GM19395 (cell line): ENCODE data around the gene AGAP1.

Experiments used
- ATAC-seq: cut with Tn5 transposase; IDR thresholded peaks from one replicate; pipeline ENCODE4 v1.9.1; 2021; ENCODE audit warnings: mild to moderate bottlenecking, moderate library complexity; ENCODE audit not compliant: unreplicated experiment

The AGAP1 gene

DNA sequence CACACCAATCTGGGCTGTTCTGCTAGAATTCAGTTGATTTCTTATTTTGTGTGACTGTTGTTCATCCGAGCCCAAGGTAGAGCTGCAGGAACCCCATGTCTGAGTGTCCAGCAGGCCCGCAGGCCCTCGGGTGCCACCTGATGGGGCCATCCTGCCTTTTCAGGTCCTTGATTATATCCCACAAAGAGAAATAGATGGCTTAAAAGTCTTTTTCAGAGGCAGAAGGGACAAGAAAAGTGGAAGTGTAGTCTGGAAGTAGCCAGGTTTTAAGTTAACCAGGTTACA lies 52.2 kb downstream of the AGAP1 start:
- ATAC-seq, result no peak

DNA sequence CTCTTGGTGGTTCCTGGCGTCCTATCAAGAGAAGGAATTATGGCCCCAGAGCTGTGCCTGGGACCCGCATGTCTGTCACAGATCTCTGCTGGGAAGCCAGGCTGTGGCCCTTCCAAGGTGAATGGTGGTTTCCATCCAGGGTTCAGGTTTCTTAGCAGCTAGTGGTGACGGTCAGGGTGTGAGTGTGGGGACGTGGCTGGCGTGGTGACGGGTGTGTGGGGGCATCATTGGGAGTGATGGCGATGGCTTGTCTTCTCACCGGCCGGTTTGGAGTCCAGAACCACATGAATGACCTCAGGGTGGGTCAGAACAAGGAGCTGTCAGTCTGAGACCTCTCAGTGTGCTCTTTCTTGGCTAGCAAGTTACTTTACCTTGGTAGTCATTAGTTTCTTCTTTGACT lies 52.6 kb downstream of the AGAP1 start:
- no peak for ATAC-seq

DNA sequence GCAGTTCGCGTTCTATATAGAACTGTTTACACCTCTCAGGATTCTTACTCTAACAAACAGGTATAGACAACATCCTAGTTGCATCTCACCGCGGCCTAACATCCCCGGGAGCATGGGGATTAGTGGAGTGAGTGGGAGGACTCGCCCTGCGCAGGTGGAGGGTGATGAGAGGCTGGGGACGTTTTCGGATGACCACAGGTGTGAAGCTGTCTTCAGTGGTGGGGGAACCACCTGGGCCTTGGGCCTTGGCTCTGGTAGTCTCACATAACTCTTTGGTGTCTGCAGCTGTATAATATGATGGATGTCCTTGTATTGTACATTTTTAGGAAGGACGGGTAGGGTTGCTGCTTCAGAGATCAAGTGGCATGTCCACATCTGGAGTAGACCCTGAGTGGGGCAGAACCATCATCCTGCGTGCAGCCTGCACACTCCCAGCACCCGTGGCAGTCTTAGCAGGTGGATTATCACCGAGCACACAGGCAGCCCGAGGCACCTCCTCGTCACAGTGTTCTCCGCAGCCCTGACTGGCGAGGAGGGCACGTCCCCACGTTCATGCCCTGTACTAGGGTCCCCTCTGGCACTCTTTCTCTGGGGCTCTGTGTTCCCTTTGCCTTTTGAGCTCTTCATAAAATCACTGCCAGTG lies 56.0 kb downstream of the AGAP1 start:
- ATAC-seq, result no peak

GRCh38 chr2:235550378-235550760 lies 56.5 kb downstream of the AGAP1 start:
- ATAC-seq, result no peak

DNA sequence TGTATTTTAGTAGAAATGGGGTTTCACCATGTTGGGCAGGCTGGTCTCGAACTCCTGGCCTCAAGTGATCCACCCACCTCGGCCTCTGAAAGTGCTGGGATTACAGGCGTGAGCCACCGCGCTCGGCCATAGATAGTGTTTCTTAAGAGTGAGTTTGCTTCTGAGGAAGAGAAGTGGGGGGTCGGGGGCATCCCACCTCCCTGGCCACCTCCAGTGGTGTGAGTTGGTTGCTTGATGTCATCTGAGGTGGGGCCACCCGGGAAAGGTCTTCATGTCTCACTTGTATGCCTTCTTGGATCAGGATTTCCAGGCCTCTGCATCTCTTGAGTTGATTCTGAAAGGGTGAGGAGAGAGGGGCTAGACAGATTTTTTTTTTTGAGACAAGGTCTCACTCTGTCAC lies 57.1 kb downstream of the AGAP1 start:
- no peak for ATAC-seq

DNA sequence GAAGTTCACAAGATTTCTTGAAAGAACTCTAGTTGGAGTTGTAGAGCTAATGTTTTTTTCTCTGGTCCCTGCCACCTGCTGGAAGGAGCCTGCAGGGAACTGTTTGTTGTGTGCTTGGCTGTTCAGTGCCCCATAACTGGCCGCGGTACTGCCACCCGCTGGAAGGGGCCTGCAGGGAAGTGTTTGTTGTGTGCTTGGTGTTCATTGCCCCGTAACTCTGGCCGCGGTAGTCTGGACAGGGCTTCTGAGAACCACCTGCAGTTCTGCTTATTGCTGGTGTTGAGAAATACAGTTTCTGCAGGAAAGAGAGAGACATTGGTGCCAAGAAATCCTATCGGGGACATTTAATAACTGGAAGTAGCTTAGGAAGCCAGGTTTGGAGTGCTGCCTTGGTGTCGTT lies 58.1 kb downstream of the AGAP1 start:
- no peak for ATAC-seq

GRCh38 chr2:235552671-235553070 lies 58.8 kb downstream of the AGAP1 start:
- ATAC-seq, result no peak

- ATAC-seq, result no peak
Measured at GRCh38 chr2:235553291-235553690, 59.4 kb downstream of the AGAP1 start.

DNA sequence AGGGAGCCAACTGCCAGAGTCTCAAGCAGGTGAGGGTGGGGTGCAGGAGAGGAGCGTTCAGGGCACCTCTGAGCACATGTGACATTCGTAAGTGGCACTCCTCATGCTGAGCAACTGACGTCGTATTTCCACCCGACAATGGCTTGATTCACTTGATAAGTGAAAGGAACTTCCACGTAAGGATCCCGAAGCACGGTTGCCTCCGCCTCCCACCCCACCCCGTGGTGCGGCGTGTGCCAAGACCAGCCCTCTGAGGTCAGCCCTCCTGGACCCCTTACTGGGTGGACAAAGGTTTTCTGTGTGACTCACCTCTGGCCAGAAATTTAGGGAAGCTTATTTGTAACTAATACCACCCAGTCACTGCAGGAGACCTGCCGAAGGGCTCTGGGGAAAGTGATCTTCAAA lies 59.9 kb downstream of the AGAP1 start:
- no peak for ATAC-seq

GRCh38 chr2:235554385-235554784 lies 60.5 kb downstream of the AGAP1 start:
- ATAC-seq, result no peak

DNA sequence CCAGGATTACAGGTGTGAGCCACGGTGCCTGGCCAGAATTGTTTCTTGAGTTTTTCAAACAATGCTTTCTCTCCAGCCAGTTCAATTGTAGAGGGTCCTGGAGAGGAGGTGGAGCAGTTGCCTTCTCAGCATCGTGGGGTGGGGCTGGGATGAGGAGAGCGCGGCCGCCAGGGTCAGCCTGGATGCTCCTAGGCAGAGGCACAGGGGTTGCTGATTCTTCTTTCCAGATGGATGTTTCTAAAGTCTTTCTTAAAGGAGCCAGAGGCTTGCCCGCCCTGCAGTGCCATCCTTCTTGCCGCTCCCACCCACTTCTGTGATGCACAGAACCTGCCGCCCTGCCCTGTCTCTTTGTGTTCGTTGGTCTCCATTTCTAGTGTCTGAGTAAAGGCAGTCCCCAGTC lies 61.1 kb downstream of the AGAP1 start:
- ATAC-seq, result no peak

DNA sequence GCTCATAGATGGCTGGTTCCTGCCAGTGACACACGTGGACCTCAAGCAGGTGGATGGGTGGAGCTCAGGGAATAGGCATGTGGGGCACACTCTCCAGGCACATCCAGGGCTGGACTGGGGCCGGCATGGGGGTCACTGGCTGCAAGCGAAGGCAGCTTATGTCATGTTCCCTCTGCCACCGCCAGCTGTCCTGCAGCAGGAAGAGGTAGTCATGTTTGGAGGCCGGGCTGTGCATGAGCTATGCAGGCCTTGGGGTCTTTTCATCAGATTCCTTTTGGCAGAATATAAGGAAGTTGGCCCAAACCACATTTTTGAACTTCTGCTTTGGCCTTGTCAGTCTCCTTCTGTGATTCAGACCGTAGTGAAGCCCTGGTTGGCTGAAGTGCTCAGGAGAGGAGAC lies 61.5 kb downstream of the AGAP1 start:
- no peak for ATAC-seq

- ATAC-seq, result no peak
Measured at GRCh38 chr2:235556086-235556485, 62.2 kb downstream of the AGAP1 start.

DNA sequence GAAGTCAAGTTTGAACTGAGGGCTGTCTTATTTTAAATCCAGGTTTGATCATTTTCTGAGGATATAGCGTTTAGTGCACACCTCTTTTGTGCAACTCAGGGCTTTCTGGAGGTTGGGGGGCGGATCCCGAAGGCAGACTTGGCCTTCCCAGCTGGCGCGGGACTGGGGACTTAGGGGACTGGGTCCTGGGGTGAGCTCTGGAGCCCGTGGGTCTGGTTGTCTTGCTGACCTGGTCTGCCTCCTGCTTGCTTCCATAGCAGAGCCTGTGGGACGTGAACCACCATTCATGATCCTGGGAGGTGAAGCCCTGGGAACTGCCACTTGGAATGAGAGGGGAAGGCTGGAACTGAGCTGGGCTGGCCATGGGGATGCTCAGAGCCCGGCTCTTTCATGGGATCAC lies 63.1 kb downstream of the AGAP1 start:
- ATAC-seq, result no peak

DNA sequence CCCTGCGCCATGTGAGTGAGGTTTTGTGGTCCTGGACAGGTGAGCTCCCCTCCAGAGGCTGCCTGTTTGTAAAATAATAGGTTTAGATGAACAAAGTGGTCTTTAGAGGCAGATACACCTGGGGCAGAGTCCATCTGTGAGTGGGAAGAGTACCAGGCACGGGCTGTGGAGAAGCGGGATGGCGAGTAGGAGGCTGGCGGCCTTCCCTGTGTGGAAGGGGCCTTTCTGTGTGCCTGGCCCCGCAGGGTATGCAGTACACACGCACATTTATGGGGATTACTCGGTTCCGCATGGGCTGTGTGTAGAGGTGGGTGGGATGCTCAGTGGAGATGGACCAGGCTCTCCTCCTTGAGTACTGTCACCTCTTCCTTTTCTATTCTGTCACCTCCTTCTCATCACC lies 64.1 kb downstream of the AGAP1 start:
- ATAC-seq, result no peak

- ATAC-seq, result no peak
Measured at GRCh38 chr2:235558572-235558971, 64.7 kb downstream of the AGAP1 start.

DNA sequence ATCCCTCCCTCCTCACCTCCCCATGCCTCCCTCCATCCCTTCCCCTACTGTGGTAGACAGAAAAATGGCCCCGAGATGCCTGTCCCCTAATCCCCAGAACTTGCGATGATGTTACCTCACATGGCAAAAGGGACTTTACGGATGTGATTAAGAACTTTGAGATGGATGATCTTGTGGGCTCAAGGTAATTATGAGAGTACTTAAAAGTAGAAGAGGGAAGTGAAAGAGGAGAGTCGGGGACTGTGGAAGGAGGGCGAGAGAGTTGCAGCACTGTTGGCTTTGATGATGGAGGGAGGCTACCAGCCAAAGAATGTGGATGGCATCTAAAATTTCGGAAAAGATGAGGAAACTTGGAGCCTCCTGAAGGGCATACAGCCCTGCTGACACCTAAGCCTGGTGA lies 66.5 kb downstream of the AGAP1 start:
- no peak for ATAC-seq

- no peak for ATAC-seq
Measured at GRCh38 chr2:235561450-235561849, 67.6 kb downstream of the AGAP1 start.

DNA sequence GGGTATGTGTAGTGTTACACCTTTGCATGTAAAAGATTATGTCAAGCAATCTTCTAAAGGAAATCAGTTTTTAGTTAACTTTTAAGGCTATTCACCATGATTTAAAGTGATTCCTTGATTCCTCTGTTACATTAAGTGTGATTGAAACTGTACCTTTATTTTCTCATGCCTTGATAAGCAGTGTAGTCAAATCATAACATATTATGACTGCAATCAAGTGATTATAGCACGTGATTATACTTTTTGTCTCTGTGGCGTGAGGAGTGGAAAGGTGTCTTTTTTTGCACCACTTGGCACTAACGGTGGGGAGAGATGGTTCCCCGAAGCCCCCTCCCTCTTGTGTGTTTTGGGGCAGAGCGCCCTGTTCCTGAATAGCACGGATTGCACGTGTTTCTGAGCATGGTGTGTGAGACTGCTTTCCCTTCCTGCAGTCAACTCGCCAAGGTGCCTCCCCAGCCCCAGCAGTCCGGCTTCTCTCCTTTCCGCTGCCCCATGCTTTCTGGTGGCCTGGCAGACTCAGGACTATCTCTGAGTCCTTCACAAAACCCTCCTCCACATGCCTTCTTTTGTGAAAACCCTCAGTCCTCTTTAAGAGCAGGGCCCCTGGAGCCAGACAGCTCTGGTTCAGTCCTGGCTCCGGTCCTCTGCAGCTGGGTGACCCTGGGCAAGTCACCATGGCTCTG lies 68.4 kb downstream of the AGAP1 start:
- ATAC-seq, result no peak

DNA sequence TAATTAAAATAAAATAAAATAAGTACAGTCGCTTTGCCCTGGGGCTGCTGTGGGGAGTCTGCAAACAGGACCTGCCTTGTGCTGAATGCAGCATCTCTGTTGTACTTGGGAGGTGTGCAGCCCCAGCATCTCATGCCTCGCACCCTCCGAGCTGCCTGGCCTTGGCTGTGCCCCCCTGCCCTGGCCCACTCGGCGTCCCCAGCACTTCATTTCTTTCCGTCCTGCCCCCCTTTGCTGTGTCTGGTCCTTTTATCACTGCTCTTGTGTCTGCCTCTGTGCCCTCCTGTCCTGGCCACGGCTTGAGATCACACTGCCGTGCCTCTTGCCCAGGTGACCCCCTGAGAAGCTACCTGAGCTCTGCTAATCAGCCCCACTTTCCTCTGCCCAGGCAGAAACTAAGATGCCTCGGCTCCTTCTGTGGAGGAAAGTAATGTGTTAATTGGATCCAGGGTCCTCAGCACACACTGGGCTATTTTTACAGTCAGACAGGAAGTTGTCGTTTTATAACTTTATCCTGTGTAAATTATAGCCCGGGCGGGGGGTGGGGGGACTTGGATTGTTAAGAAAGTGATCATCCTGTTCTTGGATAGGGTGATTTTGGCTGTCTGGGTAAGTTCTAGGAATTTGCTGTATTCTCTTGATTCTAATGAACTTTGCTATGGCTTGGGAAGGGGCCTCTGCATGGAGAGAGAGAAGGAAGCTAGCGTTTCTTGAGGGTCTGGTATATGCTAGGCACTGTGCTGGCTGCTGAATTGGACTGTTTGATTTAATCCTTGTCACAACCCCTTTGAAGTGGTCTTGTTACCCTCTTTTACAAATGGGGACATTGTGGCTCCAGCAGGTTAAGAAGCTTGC lies 69.4 kb downstream of the AGAP1 start:
- no peak for ATAC-seq

DNA sequence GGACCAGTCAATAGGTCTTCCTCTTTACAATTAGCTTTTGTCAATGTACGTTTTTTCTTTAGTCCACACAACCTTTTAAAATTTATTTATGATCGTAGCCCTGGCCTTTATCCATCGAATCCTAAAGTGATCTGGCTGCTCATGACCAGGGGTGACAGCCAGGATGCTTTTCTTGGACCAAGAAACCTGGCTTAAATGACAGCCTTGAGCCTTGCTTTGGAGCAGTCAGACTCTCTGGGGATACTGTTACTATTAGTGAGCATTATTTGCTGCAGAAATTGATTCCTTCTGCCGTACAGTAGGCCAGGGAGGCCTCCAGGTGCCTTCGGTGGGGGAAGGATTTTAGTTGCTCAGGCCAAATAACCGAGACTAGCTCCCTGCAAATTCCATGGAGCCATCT lies 70.2 kb downstream of the AGAP1 start:
- ATAC-seq, result no peak

DNA sequence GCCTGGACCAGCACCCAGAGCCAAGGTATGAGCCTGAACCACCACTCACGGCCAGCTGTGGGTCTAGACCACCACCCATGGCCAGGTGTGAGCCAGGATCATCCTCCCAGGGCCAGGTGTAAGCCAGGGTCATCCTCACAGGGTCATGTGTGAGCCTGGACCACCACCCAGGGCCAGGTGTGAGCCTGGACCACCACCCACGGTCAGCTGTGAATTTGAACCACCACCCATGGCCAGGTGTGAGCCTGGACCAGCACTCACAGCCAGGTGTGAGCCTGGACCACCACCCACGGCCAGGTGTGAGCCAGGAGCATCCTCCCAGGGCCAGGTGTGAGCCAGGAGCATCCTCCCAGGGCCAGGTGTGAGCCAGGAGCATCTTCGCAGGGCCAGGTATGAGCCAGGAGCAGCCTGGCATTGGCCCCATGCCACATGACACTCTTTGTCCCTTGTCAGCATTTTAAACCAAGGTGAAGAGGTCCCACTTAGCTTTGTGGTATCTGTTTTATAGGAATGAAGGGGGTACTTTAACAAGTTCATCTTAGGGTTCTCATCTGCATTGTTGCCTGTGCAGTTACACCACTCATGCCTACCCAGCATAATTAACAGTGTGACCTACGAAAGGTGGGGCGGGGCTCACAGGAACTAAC lies 71.2 kb downstream of the AGAP1 start:
- no peak for ATAC-seq
